HG03025 (cell line): ENCODE data around the gene GBA2.

Experiments used
- ATAC-seq: cut with Tn5 transposase; IDR thresholded peaks from one replicate; pipeline ENCODE4 v1.9.1; 2021; ENCODE audit warnings: mild to moderate bottlenecking, moderate library complexity; ENCODE audit not compliant: unreplicated experiment, low FRiP score

GBA2 gene

GRCh38 chr9:35748858-35749514 is at the start of gene GBA2, which contains the start of gene RGP1:
Gene GBA2 (minus strand): TSS chr9:35749228. CDS start chr9:35748704, 524 bp downstream.
Gene RGP1 (plus strand): TSS chr9:35749287. CDS start chr9:35749756, 469 bp downstream.
- ATAC-seq, result peak; percentile 63

- no peak for ATAC-seq
Measured at GRCh38 chr9:35797311-35798109, 48.5 kb upstream of the GBA2 start.

- ATAC-seq, result no peak
Measured at GRCh38 chr9:35795695-35796094, 46.7 kb upstream of the GBA2 start.

GRCh38 chr9:35793461-35793860 is 44.4 kb upstream of the GBA2 start:
- no peak for ATAC-seq

GRCh38 chr9:35792826-35793225 is 43.8 kb upstream of the GBA2 start:
- no peak for ATAC-seq

GRCh38 chr9:35792024-35792813 is 43.2 kb upstream of the GBA2 start:
- ATAC-seq, result no peak

GRCh38 chr9:35791297-35791921 is 42.4 kb upstream of the GBA2 start, which contains the start of gene NPR2:
Gene NPR2 (plus strand): TSS chr9:35791591. CDS start chr9:35792409, 818 bp downstream.
- no peak for ATAC-seq

- ATAC-seq, result no peak
Measured at GRCh38 chr9:35790385-35791296, 41.6 kb upstream of the GBA2 start.

GRCh38 chr9:35790025-35790384 is 41.0 kb upstream of the GBA2 start:
- ATAC-seq, result no peak

GRCh38 chr9:35789541-35789940 is 40.5 kb upstream of the GBA2 start:
- no peak for ATAC-seq

GRCh38 chr9:35783418-35783817 is 34.4 kb upstream of the GBA2 start:
- no peak for ATAC-seq

GRCh38 chr9:35781066-35781465 is 32.0 kb upstream of the GBA2 start:
- no peak for ATAC-seq

- ATAC-seq, result no peak
Measured at GRCh38 chr9:35778496-35778895, 29.5 kb upstream of the GBA2 start.

GRCh38 chr9:35776018-35776417 is 27.0 kb upstream of the GBA2 start:
- no peak for ATAC-seq

- no peak for ATAC-seq
Measured at GRCh38 chr9:35774907-35775635, 26.0 kb upstream of the GBA2 start.

GRCh38 chr9:35771943-35772342 is 22.9 kb upstream of the GBA2 start:
- no peak for ATAC-seq

- ATAC-seq, result no peak
Measured at GRCh38 chr9:35771534-35771933, 22.5 kb upstream of the GBA2 start.

GRCh38 chr9:35771075-35771433 is 22.0 kb upstream of the GBA2 start:
- no peak for ATAC-seq

- no peak for ATAC-seq
Measured at GRCh38 chr9:35769763-35770162, 20.7 kb upstream of the GBA2 start.
